ENCODE measurements around the gene NTNG2. TPM values are rescaled to one million over a fixed set of nuclear protein-coding genes. Genes with fewer than 3 reads are reported as not detected.

Gene NTNG2
- polyA plus RNA-seq, 1 donor from 2014 or later = 0.43 TPM

DNA sequence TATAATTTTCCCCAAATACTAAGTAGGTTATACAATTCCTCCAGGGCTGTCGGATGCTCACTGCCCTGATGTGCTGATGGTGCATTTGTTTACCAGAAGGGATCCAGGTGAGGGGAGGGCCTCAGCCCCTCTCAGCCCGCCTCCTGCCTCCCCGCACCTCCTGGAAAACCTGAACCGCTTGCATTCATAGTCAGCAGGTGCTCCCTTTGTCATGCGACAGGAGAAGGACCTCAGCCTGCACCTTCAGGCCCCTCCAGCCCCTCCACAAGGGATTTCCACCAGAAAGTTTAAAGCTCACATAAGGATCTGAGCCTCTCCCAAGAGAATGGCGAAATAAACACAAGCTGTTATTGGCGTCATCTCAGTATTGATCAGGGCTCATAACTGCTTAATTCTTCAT, 36.5 kb upstream of the NTNG2 start:
- H3K9ac ChIP-seq (ENCODE audit: low read length) = no peak overlapping the region
- no peak overlapping the region for H3K27ac ChIP-seq (ENCODE audit: low read length)

DNA sequence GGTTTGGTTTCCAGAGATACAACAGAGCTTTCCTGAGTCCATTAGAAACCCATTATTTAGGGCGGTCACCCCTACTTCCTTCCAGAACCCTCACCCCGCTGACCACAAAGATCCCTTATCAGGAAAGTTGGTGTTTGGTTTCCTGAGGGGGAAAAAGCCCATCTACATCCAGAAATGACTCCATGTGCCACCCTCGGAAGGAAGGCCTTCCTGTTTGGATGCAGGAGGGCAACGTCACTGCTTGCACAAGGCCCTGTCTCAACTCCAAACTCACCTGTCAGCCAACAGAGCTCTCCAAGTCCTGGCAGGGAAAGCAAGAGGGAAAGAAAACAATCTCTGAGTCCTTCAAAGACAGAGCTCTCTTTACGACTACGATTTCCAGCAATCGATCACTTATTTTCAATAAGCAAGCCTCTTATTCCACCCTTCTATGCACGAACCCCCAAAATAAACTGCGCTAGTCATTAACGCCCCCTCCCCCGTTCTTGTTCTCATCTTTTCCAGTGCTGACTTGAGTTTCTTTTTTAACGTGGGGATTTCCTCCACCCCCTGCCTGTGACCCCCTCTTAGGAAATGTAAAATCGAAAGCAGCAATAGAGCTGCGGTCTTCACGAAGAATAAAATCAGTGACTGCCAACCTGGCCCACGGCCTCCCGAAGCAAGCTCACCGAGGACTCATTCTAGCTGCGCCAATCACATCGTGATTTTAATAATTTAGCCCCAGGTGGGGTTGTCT, 35.7 kb upstream of the NTNG2 start:
- H3K36me3 ChIP-seq (ENCODE audit: insufficient read depth, low read length) = no peaks in the 10 kb centered on the region
- no peaks in the 10 kb centered on the region for H4K20me1 ChIP-seq (ENCODE audit: insufficient read depth)
- no peak overlapping the region for H3K27ac ChIP-seq (ENCODE audit: low read length)
- H3K27me3 ChIP-seq (ENCODE audit: insufficient read depth, low read depth, low read length) = no peaks in the 10 kb centered on the region
- no peaks in the 10 kb centered on the region for H3K79me2 ChIP-seq (replicated peaks; ENCODE audit: insufficient read depth, low read length)
- H3K9me2 ChIP-seq (ENCODE audit: insufficient read depth, low read length) = no peaks in the 10 kb centered on the region
- no peak overlapping the region for H3K9ac ChIP-seq (ENCODE audit: low read length)
- no peak overlapping the region for H2AFZ ChIP-seq (ENCODE audit: low read depth, low read length)
- TF ChIP-seq TAF1 (IDR thresholded peaks at IDR 0.05; ENCODE audit: low read depth) (no peak), EP300 (conservative IDR thresholded peaks at IDR 0.05; ENCODE audit: poor library complexity, severe bottlenecking) (no peak), SMC3 (conservative IDR thresholded peaks at IDR 0.05; ENCODE audit: poor library complexity) (no peak), POLR2AphosphoS5 (IDR thresholded peaks at IDR 0.05) (no peak), MXI1 (conservative IDR thresholded peaks at IDR 0.05; ENCODE audit: poor library complexity, severe bottlenecking) (no peak), EZH2 (IDR thresholded peaks at IDR 0.05; ENCODE audit: borderline replicate concordance, insufficient read depth, low read length, poor library complexity, severe bottlenecking) (no peak), RAD21 (conservative IDR thresholded peaks at IDR 0.05) (no peak)
- TF ChIP-seq, protein P1, sequence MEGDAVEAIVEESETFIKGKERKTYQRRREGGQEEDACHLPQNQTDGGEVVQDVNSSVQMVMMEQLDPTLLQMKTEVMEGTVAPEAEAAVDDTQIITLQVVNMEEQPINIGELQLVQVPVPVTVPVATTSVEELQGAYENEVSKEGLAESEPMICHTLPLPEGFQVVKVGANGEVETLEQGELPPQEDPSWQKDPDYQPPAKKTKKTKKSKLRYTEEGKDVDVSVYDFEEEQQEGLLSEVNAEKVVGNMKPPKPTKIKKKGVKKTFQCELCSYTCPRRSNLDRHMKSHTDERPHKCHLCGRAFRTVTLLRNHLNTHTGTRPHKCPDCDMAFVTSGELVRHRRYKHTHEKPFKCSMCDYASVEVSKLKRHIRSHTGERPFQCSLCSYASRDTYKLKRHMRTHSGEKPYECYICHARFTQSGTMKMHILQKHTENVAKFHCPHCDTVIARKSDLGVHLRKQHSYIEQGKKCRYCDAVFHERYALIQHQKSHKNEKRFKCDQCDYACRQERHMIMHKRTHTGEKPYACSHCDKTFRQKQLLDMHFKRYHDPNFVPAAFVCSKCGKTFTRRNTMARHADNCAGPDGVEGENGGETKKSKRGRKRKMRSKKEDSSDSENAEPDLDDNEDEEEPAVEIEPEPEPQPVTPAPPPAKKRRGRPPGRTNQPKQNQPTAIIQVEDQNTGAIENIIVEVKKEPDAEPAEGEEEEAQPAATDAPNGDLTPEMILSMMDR (IDR thresholded peaks at IDR 0.05; ENCODE audit: poor library complexity, severe bottlenecking) = no peak
- TF ChIP-seq, protein P2, sequence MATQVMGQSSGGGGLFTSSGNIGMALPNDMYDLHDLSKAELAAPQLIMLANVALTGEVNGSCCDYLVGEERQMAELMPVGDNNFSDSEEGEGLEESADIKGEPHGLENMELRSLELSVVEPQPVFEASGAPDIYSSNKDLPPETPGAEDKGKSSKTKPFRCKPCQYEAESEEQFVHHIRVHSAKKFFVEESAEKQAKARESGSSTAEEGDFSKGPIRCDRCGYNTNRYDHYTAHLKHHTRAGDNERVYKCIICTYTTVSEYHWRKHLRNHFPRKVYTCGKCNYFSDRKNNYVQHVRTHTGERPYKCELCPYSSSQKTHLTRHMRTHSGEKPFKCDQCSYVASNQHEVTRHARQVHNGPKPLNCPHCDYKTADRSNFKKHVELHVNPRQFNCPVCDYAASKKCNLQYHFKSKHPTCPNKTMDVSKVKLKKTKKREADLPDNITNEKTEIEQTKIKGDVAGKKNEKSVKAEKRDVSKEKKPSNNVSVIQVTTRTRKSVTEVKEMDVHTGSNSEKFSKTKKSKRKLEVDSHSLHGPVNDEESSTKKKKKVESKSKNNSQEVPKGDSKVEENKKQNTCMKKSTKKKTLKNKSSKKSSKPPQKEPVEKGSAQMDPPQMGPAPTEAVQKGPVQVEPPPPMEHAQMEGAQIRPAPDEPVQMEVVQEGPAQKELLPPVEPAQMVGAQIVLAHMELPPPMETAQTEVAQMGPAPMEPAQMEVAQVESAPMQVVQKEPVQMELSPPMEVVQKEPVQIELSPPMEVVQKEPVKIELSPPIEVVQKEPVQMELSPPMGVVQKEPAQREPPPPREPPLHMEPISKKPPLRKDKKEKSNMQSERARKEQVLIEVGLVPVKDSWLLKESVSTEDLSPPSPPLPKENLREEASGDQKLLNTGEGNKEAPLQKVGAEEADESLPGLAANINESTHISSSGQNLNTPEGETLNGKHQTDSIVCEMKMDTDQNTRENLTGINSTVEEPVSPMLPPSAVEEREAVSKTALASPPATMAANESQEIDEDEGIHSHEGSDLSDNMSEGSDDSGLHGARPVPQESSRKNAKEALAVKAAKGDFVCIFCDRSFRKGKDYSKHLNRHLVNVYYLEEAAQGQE (IDR thresholded peaks at IDR 0.05; ENCODE audit: borderline replicate concordance) = no peak
- no peaks in the 10 kb centered on the region for H3K9me3 ChIP-seq (ENCODE audit: low read length)
- no peak overlapping the region for H3K4me3 ChIP-seq (ENCODE audit: low read length)
- H3F3A ChIP-seq (ENCODE audit: insufficient read depth, low read length, poor library complexity, severe bottlenecking) = no peaks in the 10 kb centered on the region
- H3K4me2 ChIP-seq (ENCODE audit: low read length) = no peak overlapping the region

More for the DNA sequence above, 36.5 kb upstream of the NTNG2 start:
- no peak overlapping the region for H2AFZ ChIP-seq (ENCODE audit: low read depth, low read length)
- H3K4me2 ChIP-seq (ENCODE audit: low read length) = no peak overlapping the region
- no peaks in the 10 kb centered on the region for H3K9me3 ChIP-seq (ENCODE audit: low read length)
- H3K4me3 ChIP-seq (ENCODE audit: low read length) = no peak overlapping the region
- H3K79me2 ChIP-seq (replicated peaks; ENCODE audit: insufficient read depth, low read length) = no peaks in the 10 kb centered on the region
- no peaks in the 10 kb centered on the region for H3F3A ChIP-seq (ENCODE audit: insufficient read depth, low read length, poor library complexity, severe bottlenecking)
- no peaks in the 10 kb centered on the region for H3K9me2 ChIP-seq (ENCODE audit: insufficient read depth, low read length)
- TF ChIP-seq EZH2 (IDR thresholded peaks at IDR 0.05; ENCODE audit: borderline replicate concordance, insufficient read depth, low read length, poor library complexity, severe bottlenecking) = no peak
- TF ChIP-seq, protein P2 (IDR thresholded peaks at IDR 0.05; ENCODE audit: borderline replicate concordance) = no peak
- no peak for TF ChIP-seq RAD21 (conservative IDR thresholded peaks at IDR 0.05)
- TF ChIP-seq, protein P1 (IDR thresholded peaks at IDR 0.05; ENCODE audit: poor library complexity, severe bottlenecking) = no peak
- TF ChIP-seq SMC3 (conservative IDR thresholded peaks at IDR 0.05; ENCODE audit: poor library complexity) = no peak
- no peak for TF ChIP-seq POLR2AphosphoS5 (IDR thresholded peaks at IDR 0.05)
- TF ChIP-seq MXI1 (conservative IDR thresholded peaks at IDR 0.05; ENCODE audit: poor library complexity, severe bottlenecking) = no peak
- TF ChIP-seq EP300 (conservative IDR thresholded peaks at IDR 0.05; ENCODE audit: poor library complexity, severe bottlenecking) = no peak
- no peak for TF ChIP-seq TAF1 (IDR thresholded peaks at IDR 0.05; ENCODE audit: low read depth)
- H4K20me1 ChIP-seq (ENCODE audit: insufficient read depth) = no peaks in the 10 kb centered on the region
- H3K27me3 ChIP-seq (ENCODE audit: insufficient read depth, low read depth, low read length) = no peaks in the 10 kb centered on the region
- H3K36me3 ChIP-seq (ENCODE audit: insufficient read depth, low read length) = no peaks in the 10 kb centered on the region

All from neural cell (in vitro differentiated cells).